SK-N-SH treated with all-trans-retinoic acid at 6 μM for 48 hours (cell line): Measurements from ENCODE around the gene ETFRF1.

Experiments
- ATAC-seq: fragments of 200-7000 bp; cut with Tn5 transposase; 3 replicates; pipeline ENCODE4 v1.9.1; 2020; ENCODE audit warnings: mild to moderate bottlenecking, moderate library complexity
- ARNTL ChIP-seq: fragments of 450-650 bp; formaldehyde crosslinking; IDR thresholded peaks from 2 replicates; pipeline ENCODE4 v1.5.0; 2020; ENCODE audit warnings: low read depth, mild to moderate bottlenecking, moderate library complexity, borderline replicate concordance
- BACH2 ChIP-seq: fragments of 250-450 bp; sonication (Bioruptor Pico); IDR thresholded peaks from 2 replicates; pipeline ENCODE4 v1.9.0; 2021; ENCODE audit warnings: mild to moderate bottlenecking, borderline replicate concordance
- CSDC2 ChIP-seq: fragments of 250-450 bp; sonication (Bioruptor Pico); IDR thresholded peaks from 2 replicates; pipeline ENCODE4 v1.5.0; 2020; ENCODE audit warnings: mild to moderate bottlenecking, moderate library complexity
- ESRRG ChIP-seq: fragments of 250-450 bp; sonication (Bioruptor Pico); IDR thresholded peaks from 2 replicates; pipeline ENCODE4 v1.6.1; 2021; ENCODE audit warnings: mild to moderate bottlenecking
- GLIS3 ChIP-seq: fragments of 250-450 bp; sonication (Bioruptor Pico); IDR thresholded peaks from 2 replicates; pipeline ENCODE4 v1.5.0; 2020; ENCODE audit warnings: mild to moderate bottlenecking, moderate library complexity
- ISL1 ChIP-seq: fragments of 250-450 bp; sonication (Bioruptor Pico); IDR thresholded peaks from 2 replicates; pipeline ENCODE4 v2.1.2; 2022; ENCODE audit warnings: mild to moderate bottlenecking, moderate library complexity
- OSR1 ChIP-seq: fragments of 250-450 bp; sonication (Bioruptor Pico); IDR thresholded peaks from 2 replicates; pipeline ENCODE4 v1.8.0; 2022; ENCODE audit warnings: moderate library complexity, mild to moderate bottlenecking, inconsistent platforms
- PPARA ChIP-seq: fragments of 250-450 bp; sonication (Bioruptor Pico); IDR thresholded peaks from 2 replicates; pipeline ENCODE4 v1.5.0; 2020; ENCODE audit warnings: mild to moderate bottlenecking, borderline replicate concordance
- RARB ChIP-seq: fragments of 250-450 bp; sonication (Bioruptor Pico); IDR thresholded peaks from 2 replicates; pipeline ENCODE4 v1.8.0; 2021; ENCODE audit warnings: mild to moderate bottlenecking, moderate library complexity
- SNAI2 ChIP-seq: fragments of 250-450 bp; sonication (Bioruptor Pico); IDR thresholded peaks from 2 replicates; pipeline ENCODE4 v1.5.0; 2020; ENCODE audit warnings: mild to moderate bottlenecking, moderate library complexity
- TCF4 ChIP-seq: fragments of 250-450 bp; sonication (Bioruptor Pico); IDR thresholded peaks from 2 replicates; pipeline ENCODE4 v1.8.0; 2021; ENCODE audit warnings: mild to moderate bottlenecking, moderate library complexity, borderline replicate concordance
- TOX ChIP-seq: fragments of 250-450 bp; sonication (Bioruptor Pico); IDR thresholded peaks from 2 replicates; pipeline ENCODE4 v1.8.0; 2021; ENCODE audit warnings: mild to moderate bottlenecking, moderate library complexity, borderline replicate concordance
- TSHZ2 ChIP-seq: fragments of 250-450 bp; sonication (Bioruptor Pico); IDR thresholded peaks from 2 replicates; pipeline ENCODE4 v1.5.0; 2020; ENCODE audit warnings: mild to moderate bottlenecking, moderate library complexity
- ZC3H10 ChIP-seq: fragments of 250-450 bp; sonication (Bioruptor Pico); IDR thresholded peaks from 2 replicates; pipeline ENCODE4 v1.5.1; 2021; ENCODE audit warnings: mild to moderate bottlenecking, moderate library complexity
- ZFP3 ChIP-seq: fragments of 250-450 bp; sonication (Bioruptor Pico); IDR thresholded peaks from 2 replicates; pipeline ENCODE4 v1.5.0; 2020; ENCODE audit warnings: mild to moderate bottlenecking, moderate library complexity
- ZFP30 ChIP-seq: fragments of 450-650 bp; formaldehyde crosslinking; IDR thresholded peaks from 2 replicates; pipeline ENCODE4 v1.5.0; 2022; ENCODE audit warnings: mild to moderate bottlenecking, moderate library complexity
- ZNF70 ChIP-seq: fragments of 450-650 bp; formaldehyde crosslinking; IDR thresholded peaks from 2 replicates; pipeline ENCODE4 v1.5.0; 2020; ENCODE audit warnings: mild to moderate bottlenecking, moderate library complexity
- ZNF8 ChIP-seq: fragments of 450-650 bp; formaldehyde crosslinking; IDR thresholded peaks from 2 replicates; pipeline ENCODE4 v1.5.0; 2020; ENCODE audit warnings: mild to moderate bottlenecking, moderate library complexity
- TF ChIP-seq, protein P1 (sequence below): fragments of 250-450 bp; sonication (Bioruptor Pico); IDR thresholded peaks from 2 replicates; pipeline ENCODE4 v1.8.0; 2020; ENCODE audit warnings: mild to moderate bottlenecking, moderate library complexity, borderline replicate concordance
- TF ChIP-seq, protein P2 (sequence below): fragments of 250-450 bp; sonication (Bioruptor Pico); IDR thresholded peaks from 2 replicates; pipeline ENCODE4 v1.8.0; 2021; ENCODE audit warnings: low read depth, mild to moderate bottlenecking, moderate library complexity, borderline replicate concordance
- TF ChIP-seq, protein P3 (sequence below): fragments of 250-450 bp; sonication (Bioruptor Pico); IDR thresholded peaks from 2 replicates; pipeline ENCODE4 v1.5.1; 2020; ENCODE audit warnings: low read depth, mild to moderate bottlenecking, moderate library complexity
- TF ChIP-seq, protein P4 (sequence below): fragments of 250-450 bp; sonication (Bioruptor Pico); IDR thresholded peaks from 2 replicates; pipeline ENCODE4 v1.5.1; 2021; ENCODE audit warnings: mild to moderate bottlenecking, moderate library complexity

Gene ETFRF1

GRCh38 chr12:25200703-25201102 lies 5.7 kb downstream of the ETFRF1 start:
- ATAC-seq: peak; percentile 83
- TF ChIP-seq OSR1 (CRISPR knock-in tag) (no peak), GLIS3 (CRISPR knock-in tag) (no peak), ZFP3 (CRISPR knock-in tag) (0 out of 2 replicates have a peak, but pooled peaks have one; percentile 53), ZNF8 (CRISPR knock-in tag) (no peak), ZNF70 (CRISPR knock-in tag) (no peak), ARNTL (no peak), ESRRG (CRISPR knock-in tag) (no peak), ZC3H10 (no peak), CSDC2 (CRISPR knock-in tag) (no peak), BACH2 (CRISPR knock-in tag) (no peak), ISL1 (peak; percentile 56), RARB (CRISPR knock-in tag) (no peak), ZFP30 (CRISPR knock-in tag) (no peak), SNAI2 (CRISPR knock-in tag) (no peak)
- TF ChIP-seq, protein P1, sequence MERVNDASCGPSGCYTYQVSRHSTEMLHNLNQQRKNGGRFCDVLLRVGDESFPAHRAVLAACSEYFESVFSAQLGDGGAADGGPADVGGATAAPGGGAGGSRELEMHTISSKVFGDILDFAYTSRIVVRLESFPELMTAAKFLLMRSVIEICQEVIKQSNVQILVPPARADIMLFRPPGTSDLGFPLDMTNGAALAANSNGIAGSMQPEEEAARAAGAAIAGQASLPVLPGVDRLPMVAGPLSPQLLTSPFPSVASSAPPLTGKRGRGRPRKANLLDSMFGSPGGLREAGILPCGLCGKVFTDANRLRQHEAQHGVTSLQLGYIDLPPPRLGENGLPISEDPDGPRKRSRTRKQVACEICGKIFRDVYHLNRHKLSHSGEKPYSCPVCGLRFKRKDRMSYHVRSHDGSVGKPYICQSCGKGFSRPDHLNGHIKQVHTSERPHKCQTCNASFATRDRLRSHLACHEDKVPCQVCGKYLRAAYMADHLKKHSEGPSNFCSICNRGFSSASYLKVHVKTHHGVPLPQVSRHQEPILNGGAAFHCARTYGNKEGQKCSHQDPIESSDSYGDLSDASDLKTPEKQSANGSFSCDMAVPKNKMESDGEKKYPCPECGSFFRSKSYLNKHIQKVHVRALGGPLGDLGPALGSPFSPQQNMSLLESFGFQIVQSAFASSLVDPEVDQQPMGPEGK: 0 out of 2 replicates have a peak, but pooled peaks have one; percentile 10
- TF ChIP-seq, protein P2, sequence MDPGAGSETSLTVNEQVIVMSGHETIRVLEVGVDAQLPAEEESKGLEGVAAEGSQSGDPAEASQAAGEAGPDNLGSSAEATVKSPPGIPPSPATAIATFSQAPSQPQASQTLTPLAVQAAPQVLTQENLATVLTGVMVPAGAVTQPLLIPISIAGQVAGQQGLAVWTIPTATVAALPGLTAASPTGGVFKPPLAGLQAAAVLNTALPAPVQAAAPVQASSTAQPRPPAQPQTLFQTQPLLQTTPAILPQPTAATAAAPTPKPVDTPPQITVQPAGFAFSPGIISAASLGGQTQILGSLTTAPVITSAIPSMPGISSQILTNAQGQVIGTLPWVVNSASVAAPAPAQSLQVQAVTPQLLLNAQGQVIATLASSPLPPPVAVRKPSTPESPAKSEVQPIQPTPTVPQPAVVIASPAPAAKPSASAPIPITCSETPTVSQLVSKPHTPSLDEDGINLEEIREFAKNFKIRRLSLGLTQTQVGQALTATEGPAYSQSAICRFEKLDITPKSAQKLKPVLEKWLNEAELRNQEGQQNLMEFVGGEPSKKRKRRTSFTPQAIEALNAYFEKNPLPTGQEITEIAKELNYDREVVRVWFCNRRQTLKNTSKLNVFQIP (CRISPR knock-in tag): no peak
- TF ChIP-seq, protein P3, sequence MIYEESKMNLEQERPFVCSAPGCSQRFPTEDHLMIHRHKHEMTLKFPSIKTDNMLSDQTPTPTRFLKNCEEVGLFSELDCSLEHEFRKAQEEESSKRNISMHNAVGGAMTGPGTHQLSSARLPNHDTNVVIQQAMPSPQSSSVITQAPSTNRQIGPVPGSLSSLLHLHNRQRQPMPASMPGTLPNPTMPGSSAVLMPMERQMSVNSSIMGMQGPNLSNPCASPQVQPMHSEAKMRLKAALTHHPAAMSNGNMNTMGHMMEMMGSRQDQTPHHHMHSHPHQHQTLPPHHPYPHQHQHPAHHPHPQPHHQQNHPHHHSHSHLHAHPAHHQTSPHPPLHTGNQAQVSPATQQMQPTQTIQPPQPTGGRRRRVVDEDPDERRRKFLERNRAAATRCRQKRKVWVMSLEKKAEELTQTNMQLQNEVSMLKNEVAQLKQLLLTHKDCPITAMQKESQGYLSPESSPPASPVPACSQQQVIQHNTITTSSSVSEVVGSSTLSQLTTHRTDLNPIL (CRISPR knock-in tag): no peak

DNA sequence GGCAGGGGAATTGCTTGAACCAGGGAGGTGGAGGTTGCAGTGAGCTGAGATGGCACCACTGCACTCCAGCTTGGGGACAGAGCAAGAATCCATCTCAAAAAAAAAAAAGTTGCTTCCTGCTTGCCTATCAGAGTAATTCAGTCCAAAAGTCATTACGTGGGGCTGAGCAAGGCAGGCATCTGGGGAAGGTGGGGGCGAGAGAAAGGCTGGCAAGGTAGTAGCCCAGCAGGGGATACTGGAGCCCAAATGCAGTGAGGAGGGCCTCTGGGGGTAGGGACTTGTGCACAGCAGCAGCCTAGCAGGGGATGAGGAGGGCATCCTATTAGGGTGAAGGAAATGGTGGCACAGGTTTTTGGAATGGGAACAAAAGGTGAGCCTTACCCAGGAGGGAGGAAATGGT lies 7.1 kb downstream of the ETFRF1 start:
- TF ChIP-seq BACH2 (CRISPR knock-in tag) (no peak), RARB (CRISPR knock-in tag) (no peak), ARNTL (no peak), ESRRG (CRISPR knock-in tag) (no peak), ZFP3 (CRISPR knock-in tag) (no peak), PPARA (no peak), ZNF8 (CRISPR knock-in tag) (no peak), TSHZ2 (CRISPR knock-in tag) (no peak), TOX (CRISPR knock-in tag) (no peak), OSR1 (CRISPR knock-in tag) (no peak)
- TF ChIP-seq, protein P4, sequence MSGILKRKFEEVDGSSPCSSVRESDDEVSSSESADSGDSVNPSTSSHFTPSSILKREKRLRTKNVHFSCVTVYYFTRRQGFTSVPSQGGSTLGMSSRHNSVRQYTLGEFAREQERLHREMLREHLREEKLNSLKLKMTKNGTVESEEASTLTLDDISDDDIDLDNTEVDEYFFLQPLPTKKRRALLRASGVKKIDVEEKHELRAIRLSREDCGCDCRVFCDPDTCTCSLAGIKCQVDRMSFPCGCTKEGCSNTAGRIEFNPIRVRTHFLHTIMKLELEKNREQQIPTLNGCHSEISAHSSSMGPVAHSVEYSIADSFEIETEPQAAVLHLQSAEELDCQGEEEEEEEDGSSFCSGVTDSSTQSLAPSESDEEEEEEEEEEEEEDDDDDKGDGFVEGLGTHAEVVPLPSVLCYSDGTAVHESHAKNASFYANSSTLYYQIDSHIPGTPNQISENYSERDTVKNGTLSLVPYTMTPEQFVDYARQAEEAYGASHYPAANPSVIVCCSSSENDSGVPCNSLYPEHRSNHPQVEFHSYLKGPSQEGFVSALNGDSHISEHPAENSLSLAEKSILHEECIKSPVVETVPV: no peak
- TF ChIP-seq, protein P3 (CRISPR knock-in tag): no peak
- ATAC-seq: no peak

DNA sequence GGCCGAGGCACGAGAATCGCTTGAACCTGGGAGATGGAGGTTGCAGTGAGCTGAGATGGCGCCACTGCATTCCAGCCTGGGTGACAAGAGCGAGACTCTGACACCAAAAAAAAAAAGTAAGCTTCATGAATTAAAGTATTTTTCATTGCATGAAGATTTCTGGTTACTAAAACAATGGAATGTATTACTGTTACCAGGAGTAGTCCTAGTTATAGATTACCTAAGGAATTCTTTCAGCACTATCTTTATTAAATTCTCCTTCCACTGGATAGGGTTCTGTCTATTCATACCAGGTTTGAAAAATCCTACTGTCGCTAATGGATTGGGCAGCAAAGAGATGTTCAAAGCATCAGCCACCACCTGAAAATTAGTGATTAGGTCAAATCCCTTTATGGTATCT lies 12.4 kb downstream of the ETFRF1 start:
- ATAC-seq: no peak
- no peak for TF ChIP-seq OSR1 (CRISPR knock-in tag)
- no peak for TF ChIP-seq RARB (CRISPR knock-in tag)
- TF ChIP-seq, protein P1: no peak
- TF ChIP-seq ZNF8 (CRISPR knock-in tag): no peak
- TF ChIP-seq ZC3H10: no peak
- TF ChIP-seq ZFP30 (CRISPR knock-in tag): no peak
- no peak for TF ChIP-seq TCF4
- no peak for TF ChIP-seq GLIS3 (CRISPR knock-in tag)
- no peak for TF ChIP-seq CSDC2 (CRISPR knock-in tag)
